ENCODE measurements around the gene NECTIN2.

Gene NECTIN2

DNA sequence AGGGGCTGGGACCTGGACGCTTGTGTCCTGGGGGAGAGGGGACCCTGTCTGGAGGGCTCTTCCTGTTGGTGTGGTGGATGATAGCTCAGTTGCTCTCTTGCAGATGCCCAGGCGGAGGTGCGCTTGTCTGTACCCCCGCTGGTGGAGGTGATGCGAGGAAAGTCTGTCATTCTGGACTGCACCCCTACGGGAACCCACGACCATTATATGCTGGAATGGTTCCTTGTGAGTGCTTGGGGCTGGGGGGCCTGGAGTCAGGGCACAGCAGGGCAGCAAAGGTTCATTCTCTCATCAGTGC is 35.0 kb upstream of the NECTIN2 start:
- TF ChIP-seq, protein P1, sequence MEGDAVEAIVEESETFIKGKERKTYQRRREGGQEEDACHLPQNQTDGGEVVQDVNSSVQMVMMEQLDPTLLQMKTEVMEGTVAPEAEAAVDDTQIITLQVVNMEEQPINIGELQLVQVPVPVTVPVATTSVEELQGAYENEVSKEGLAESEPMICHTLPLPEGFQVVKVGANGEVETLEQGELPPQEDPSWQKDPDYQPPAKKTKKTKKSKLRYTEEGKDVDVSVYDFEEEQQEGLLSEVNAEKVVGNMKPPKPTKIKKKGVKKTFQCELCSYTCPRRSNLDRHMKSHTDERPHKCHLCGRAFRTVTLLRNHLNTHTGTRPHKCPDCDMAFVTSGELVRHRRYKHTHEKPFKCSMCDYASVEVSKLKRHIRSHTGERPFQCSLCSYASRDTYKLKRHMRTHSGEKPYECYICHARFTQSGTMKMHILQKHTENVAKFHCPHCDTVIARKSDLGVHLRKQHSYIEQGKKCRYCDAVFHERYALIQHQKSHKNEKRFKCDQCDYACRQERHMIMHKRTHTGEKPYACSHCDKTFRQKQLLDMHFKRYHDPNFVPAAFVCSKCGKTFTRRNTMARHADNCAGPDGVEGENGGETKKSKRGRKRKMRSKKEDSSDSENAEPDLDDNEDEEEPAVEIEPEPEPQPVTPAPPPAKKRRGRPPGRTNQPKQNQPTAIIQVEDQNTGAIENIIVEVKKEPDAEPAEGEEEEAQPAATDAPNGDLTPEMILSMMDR (IDR thresholded peaks at IDR 0.05; ENCODE audit: extremely low read depth, insufficient read depth, missing control alignments) = no peak

GRCh38 chr19:44812142-44812718 is 33.9 kb upstream of the NECTIN2 start:
- DNase-seq (ENCODE audit: low spot score) = no peak
- TF ChIP-seq, protein P1 (IDR thresholded peaks at IDR 0.05; ENCODE audit: extremely low read depth, insufficient read depth, missing control alignments) = no peak
- in situ Hi-C loops (cut with MboI; ENCODE audit: low pct_unique_long_range_greater_than_20kb, low sequenced_read_pairs, unreplicated experiment) = no loop called here

More for the DNA sequence above, 35.0 kb upstream of the NECTIN2 start:
- in situ Hi-C loops (cut with MboI; ENCODE audit: low pct_unique_long_range_greater_than_20kb, low sequenced_read_pairs, unreplicated experiment) = no loop called here
- no peak for DNase-seq (ENCODE audit: low spot score)

- TF ChIP-seq, protein P1 (IDR thresholded peaks at IDR 0.05; ENCODE audit: extremely low read depth, insufficient read depth, missing control alignments) = no peak
- DNase-seq (ENCODE audit: low spot score) = peak; percentile 24
- in situ Hi-C loops (cut with MboI; ENCODE audit: low pct_unique_long_range_greater_than_20kb, low sequenced_read_pairs, unreplicated experiment) = no loop called here
Observed at GRCh38 chr19:44813070-44813840, 32.8 kb upstream of the NECTIN2 start.

GRCh38 chr19:44813841-44814470 is 32.1 kb upstream of the NECTIN2 start:
- in situ Hi-C loops (cut with MboI; ENCODE audit: low pct_unique_long_range_greater_than_20kb, low sequenced_read_pairs, unreplicated experiment) = no loop called here
- TF ChIP-seq, protein P1 (IDR thresholded peaks at IDR 0.05; ENCODE audit: extremely low read depth, insufficient read depth, missing control alignments) = no peak
- DNase-seq (ENCODE audit: low spot score) = no peak

GRCh38 chr19:44814517-44814916 is 31.6 kb upstream of the NECTIN2 start:
- in situ Hi-C loops (cut with MboI; ENCODE audit: low pct_unique_long_range_greater_than_20kb, low sequenced_read_pairs, unreplicated experiment) = no loop called here
- DNase-seq (ENCODE audit: low spot score) = peak; percentile 27
- TF ChIP-seq, protein P1 (IDR thresholded peaks at IDR 0.05; ENCODE audit: extremely low read depth, insufficient read depth, missing control alignments) = no peak

GRCh38 chr19:44816301-44816700 is 29.8 kb upstream of the NECTIN2 start:
- in situ Hi-C loops (cut with MboI; ENCODE audit: low pct_unique_long_range_greater_than_20kb, low sequenced_read_pairs, unreplicated experiment) = no loop called here
- DNase-seq (ENCODE audit: low spot score) = no peak
- TF ChIP-seq, protein P1 (IDR thresholded peaks at IDR 0.05; ENCODE audit: extremely low read depth, insufficient read depth, missing control alignments) = no peak

Measured in GM13977 (cell line).